GM21526 (cell line): ENCODE measurements around the gene CCNT1.
"Not testable (repeated sequence)": the region's sequence is repeated elsewhere in the genome, so short reads cannot be mapped to it uniquely, and the experiment has no call there.

Experiments
- ATAC-seq: cut with Tn5 transposase; IDR thresholded peaks from one replicate; pipeline ENCODE4 v1.9.1; 2021; ENCODE audit warnings: moderate library complexity; ENCODE audit not compliant: unreplicated experiment, low FRiP score

The CCNT1 gene

DNA sequence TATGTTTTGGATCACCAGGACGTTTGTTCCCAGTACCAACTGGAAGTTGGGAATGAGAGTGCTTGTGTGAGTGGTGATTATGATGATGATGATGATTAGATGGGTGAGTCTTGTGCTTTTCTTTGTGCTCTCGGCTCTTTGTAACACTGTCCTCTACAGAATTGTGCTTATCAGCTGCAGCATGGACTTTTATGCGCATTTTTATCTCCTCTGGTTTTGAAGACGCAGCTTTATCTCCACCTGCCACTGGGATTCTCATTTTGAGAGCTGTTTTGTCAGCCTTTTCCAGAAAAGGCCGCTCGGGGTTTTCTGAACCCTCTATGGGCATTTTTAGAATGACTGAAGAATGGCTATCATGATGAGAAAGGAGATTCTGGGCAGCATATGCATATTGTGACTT, 22.9 kb downstream of the CCNT1 start:
- no peak for ATAC-seq

DNA sequence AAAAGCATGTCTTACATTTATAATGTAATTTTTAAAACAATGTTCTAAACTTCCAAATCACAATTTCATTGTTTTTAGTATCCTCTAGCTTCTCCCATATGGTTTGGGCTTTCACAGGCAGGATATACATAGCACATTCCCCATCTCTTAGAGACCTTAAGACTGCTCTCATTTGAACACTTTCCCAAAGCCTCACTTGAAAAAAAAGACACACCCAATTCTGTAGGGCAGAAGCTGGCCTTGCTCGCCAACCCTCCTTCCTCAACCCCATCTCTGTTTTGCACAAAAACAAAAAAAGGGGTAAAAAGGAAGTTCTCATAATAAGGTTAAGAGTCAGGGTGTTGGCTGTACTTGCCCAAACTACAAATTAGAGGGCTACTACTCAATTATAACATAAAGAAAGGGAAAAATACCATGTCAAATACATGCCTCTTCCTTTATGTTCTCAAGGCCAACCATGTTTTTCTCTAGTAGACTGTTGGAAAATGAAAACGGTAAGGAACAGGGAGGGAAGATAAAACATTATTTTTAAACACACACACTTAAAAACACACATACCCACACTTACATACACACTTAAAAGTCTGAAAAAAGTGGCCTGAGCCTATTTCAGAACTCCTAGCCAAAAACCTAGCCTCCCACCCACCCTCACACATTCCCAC, 24.6 kb downstream of the CCNT1 start:
- no peak for ATAC-seq

- ATAC-seq = no peak
These were observed 25.5 kb downstream of the CCNT1 start for GRCh38 chr12:48690990-48691389.

DNA sequence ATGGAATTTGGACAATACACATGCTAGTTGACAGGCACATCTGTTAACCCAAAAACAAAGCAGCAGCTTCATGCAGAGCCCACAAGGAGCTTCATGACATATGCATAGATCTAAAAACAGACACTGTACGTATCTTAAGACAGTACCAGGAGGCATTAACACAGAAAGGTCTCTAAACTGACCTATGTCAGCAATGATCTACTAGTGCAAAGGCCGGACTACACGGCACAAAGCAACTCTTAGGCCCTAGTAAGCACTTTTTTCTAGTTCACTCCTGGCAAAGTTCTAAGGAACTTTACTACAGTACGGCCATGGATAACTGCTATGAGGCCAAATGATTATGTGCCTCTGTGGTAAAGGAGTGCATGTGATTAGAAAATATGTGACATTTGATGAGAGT, 26.1 kb downstream of the CCNT1 start:
- no peak for ATAC-seq

GRCh38 chr12:48688836-48689235, 27.7 kb downstream of the CCNT1 start:
- no peak for ATAC-seq

GRCh38 chr12:48687592-48687991, 28.9 kb downstream of the CCNT1 start:
- ATAC-seq = no peak

- no peak for ATAC-seq
These were observed 29.7 kb downstream of the CCNT1 start for GRCh38 chr12:48686615-48687334.

- no peak for ATAC-seq
These were observed 30.4 kb downstream of the CCNT1 start for GRCh38 chr12:48686037-48686595.

GRCh38 chr12:48683534-48683933, 33.0 kb downstream of the CCNT1 start:
- no peak for ATAC-seq

DNA sequence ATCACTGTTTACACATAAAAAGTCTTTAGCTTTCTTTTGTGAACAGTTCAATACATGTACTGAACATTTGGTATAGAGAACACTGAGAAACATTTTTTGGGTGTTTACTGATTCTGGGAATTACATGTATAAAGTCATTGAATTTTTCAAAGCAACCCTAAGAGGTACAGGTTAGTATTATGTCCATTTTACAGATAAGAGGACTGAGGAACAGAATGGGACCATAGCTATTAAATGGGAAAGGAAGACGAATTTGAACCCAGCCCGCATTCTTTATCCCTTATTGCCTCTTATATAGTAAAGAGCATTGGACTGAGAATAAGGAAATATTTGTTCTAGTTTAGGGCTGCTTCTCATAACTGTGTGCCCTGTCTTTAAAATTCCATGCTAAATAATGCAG, 33.6 kb downstream of the CCNT1 start:
- no peak for ATAC-seq

DNA sequence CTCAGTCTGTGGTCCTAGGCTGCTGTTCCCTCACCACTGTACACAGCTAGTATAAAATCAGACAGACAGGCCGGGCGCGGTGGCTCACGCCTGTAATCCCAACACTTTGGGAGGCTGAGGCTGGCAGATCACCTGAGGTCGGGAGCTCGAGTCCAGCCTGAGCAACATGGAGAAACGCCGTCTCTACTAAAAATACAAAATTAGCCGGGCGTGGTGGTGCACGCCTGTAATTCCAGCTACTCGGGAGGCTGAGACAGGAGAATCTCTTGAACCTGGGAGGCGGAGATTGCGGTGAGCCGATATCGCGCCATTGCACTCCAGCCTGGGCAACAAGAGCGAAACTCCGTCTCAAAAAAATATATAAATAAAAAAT, 34.0 kb downstream of the CCNT1 start:
- ATAC-seq = not testable (repeated sequence)

DNA sequence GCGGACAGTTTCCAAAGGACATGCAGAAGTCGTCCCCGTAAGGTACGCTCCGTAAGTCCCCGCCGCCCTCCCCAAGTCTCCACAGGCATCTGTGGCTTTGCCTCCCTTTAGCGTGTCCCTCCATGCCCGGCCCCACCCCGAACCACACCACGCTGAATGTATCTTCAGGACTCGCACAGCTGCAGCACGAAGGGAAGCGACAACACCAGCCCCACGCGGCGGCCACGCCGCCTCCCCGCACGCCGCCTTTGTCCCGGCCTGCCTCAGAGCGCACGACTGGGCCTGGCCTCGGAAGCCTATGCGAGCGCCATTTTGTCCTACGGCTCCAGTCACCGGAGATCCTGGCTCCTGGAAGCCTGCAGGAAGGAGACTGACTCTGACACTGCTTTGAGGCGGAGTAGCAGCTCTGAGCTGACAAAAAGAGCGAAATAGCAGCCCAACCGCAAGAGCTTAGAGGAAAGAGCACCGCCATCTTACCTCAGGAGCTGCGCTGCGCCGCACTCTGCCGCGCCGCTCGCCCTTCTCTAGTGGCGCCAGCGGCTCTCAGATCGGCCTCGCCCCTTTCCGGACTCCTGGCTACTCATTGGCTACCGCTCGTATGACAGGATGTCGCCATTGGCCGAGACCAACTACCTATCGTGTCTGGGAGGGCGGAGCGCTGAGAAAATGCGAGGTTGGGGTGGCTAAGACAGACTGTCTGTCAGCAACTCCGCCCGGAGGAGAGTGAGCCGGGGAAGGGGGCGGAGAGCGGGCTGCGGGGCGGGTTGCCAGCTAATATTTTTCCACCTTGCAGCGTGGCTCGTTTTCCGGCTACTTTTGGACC, 34.6 kb downstream of the CCNT1 start, which contains the start of gene KANSL2:
KANSL2 (minus strand) TSS at position 529 of the 823 bp plus-strand sequence. CDS start 606 bp downstream, outside the sequence.
- peak; percentile 97 for ATAC-seq

DNA sequence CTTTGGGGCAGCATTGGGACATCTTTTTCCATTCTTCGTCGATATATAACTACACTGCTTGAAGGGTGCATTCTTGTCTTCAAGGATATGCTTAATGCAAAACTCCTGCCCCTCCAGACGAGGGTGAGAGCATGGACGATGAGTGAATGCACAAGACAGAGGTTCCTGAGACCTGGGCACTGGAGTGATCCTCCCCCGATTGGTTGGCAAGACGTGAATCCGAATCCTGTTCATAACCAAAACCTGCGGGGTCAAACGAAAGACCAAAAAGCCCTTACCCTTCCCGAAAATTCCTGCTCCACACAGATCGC, 35.2 kb downstream of the CCNT1 start:
- no peak for ATAC-seq

DNA sequence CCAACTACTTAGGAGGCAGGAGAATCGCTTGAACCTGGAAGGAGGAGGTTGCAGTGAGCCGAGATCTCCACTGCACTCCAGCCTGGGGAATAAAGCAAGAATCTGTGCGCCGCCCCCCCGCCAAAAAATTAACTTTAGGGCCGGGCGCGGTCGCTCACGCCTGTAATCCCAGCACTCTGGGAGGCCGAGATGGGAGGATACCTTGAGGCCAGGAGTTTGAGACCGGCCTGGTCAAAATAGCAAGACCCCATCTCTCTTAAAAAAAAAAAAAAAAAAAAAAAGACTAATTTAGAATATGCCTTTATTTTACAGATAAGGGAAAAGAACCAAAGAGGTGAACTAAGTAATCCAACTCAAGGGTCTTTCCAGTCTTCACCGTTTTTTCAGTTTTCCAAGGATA, 35.6 kb downstream of the CCNT1 start:
- ATAC-seq = no peak

GRCh38 chr12:48678551-48679185, 37.8 kb downstream of the CCNT1 start:
- ATAC-seq = no peak

- ATAC-seq = no peak
These were observed 45.2 kb downstream of the CCNT1 start for GRCh38 chr12:48671231-48671856.

GRCh38 chr12:48668996-48669395, 47.5 kb downstream of the CCNT1 start:
- ATAC-seq = no peak

- ATAC-seq = no peak
These were observed 56.6 kb downstream of the CCNT1 start for GRCh38 chr12:48659863-48660262.

- ATAC-seq = no peak
These were observed 64.8 kb downstream of the CCNT1 start for GRCh38 chr12:48651681-48652080.

GRCh38 chr12:48645354-48645753, 71.2 kb downstream of the CCNT1 start:
- ATAC-seq = not testable (repeated sequence)
